GM18499 (cell line): ENCODE results near the gene C1orf35.
A peak's percentile ranks its signal among the peaks of the same experiment; 100 is the strongest.

Source experiments
- ATAC-seq: cut with Tn5 transposase; IDR thresholded peaks from one replicate; pipeline ENCODE4 v1.9.1; 2021; ENCODE audit warnings: moderate number of reproducible peaks; ENCODE audit not compliant: insufficient read depth, unreplicated experiment

Gene C1orf35

DNA sequence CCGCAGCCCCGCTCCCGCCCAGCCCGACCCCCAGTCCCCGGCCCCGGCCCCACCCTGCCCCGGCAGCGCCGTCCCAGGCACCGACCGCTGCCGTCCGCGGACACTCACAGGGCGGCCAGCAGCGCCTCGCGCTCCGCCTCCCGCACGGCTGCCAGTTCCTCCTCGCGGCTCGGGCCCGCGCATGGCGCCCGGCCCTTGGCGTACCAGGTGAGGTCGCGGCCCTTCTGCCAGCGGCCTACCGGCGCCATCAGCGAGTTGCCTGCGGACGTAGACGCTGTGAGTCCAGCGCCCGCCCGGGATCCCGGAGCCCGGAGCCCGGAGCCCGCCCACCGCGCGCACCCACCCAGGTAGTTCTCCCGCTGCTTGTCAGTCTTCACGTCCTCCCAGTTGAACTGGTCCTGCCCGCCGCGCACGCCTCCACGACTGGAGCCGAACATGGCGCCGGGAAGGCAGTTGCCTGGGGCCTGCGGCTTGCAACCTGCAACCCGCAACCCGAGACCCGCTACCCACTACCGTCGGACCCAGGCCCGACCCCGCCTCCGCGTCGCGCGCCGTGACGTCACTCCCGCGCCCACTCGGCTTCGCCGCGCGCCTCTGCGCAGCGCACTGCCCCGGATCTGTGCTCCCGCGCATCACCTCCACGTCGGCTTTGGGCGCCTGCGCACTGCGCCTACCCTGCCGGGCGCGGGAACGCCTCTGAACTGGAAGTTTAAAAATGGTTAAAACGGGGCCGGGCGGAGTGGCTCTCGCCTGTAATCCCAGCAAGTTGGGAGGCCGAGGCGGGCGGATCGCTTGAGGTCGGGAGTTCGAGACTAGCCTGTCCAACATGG, at the start of gene C1orf35:
Gene C1orf35 (minus strand): TSS at position 535 of the 830 bp plus-strand sequence. CDS start 98 bp downstream, at position 437.
- peak; percentile 37 for ATAC-seq

DNA sequence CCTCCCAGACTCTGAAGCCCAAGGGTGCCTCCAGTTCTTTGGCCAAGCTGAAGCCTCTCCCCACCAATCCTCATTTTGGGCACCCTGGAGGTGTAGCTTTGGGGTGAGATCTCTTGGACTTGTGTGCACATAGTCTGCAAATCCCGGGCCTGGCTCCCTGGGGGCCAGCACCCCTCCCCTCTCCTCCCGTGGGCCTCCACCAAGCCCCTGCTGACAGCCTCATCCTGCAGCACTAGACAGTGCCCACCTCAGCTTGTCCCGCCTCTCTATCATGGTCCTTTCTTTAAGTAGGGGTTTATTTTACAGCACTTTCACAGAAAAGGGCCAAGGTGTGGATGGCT, 49.8 kb upstream of the C1orf35 start:
- ATAC-seq = no peak

DNA sequence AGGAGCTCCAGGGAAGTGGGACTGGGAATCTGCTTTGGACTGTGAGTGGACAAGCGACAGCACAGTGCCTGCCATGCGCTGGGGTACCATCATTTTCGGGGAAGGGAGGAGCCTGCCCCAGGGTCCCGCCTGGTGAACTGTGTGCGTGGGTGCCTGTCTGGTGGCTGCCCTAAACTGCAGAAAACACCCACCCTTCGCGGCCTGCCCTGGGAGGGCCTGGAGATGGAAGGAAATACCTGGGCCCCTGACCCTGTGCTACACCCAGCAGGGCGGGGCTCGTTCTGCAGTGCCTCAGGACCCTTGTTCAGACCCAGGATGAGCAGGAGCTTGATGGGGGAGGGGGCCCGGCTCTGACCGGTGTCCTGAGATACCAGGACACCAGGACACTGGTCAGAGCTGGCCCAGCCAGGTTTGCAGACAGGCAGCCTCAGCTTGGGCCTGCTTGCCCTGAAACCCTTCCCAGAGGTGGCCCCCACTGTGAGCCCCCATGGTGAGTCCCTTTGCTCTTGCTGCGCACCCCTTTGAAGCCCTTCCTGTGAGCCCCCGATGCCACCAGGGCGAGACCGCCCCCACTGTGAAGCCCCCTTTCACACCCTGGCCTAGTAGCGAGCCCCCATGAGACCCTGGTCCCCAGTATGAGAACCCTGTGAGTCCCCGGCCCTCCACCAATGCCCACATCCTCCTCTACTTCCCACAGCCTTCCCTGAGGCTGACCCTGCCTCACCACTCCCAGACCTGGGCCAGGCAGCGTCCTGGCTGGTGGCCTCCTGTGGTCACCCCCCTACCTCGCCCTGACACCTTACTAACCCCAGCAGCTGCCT, 49.2 kb upstream of the C1orf35 start:
- no peak for ATAC-seq

DNA sequence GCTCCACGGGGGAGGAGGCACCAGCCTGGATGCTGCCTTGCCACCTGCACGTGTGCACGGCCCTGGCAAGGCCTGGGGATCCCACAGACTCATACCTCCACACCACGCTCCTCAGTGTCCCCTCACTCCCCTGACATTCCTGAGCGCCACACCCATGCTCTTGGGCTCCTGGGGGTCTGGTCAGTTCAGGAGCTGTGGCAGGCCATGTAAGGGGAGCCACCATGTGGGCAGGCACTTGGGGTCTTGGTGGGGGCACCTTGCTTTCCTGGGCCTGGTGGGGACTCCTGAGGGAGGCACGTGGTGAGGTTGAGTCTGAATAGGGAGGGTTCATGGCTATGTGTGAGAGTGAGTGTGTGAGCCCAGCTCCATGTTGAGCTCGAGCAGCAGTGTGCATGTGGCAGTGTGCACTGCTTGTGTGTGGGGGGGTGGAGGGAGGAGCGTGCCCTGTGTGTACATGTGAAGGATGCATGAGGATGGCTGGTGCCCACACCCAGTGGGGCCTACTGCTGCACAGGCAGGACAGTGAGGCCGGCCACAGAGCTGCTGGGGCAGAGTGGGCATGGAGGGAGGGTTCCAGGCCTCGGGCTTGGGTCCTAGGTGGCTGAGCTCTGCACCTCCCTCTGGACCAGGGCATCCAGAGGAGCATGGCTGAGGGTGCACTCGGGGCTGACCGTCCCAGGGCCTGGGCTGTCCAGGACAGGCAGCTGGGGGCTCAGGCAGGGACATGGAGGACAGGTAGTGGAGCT, 48.2 kb upstream of the C1orf35 start:
- ATAC-seq = no peak

DNA sequence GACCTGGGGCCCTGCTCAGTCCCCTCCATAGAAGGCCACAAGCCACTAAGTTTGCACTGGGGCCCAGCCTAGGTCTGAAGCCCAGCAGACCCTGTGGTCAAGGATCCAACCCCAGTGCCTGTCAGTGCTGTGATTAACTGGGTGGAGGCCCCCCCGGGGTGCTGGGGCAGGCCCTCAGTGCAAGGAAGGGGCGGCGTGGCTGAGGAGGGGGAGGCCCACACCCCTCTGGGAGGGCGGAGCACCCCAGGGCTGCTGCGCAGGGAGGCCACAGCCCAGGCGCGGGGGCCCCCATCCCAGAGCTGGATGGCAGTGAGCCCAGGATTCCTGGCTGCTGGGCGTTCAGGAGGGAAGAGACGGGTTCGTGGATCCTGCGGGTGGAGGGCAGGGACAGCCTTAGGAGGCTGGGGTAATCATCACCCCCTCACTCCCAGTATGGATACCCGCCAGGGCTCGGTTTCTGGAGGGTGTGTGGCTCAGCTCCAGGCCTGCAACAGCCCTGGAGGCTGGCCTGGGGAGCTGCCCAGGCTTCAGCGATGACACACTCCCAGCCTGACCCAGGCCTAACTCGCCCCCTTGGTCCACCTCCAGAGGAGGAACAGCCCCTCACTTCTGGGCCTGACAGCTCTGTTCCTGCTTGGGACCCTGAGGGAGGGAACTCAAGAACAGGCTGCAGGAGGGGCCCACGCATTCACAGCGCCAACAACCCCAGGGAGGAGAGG, 47.5 kb upstream of the C1orf35 start:
- no peak for ATAC-seq

DNA sequence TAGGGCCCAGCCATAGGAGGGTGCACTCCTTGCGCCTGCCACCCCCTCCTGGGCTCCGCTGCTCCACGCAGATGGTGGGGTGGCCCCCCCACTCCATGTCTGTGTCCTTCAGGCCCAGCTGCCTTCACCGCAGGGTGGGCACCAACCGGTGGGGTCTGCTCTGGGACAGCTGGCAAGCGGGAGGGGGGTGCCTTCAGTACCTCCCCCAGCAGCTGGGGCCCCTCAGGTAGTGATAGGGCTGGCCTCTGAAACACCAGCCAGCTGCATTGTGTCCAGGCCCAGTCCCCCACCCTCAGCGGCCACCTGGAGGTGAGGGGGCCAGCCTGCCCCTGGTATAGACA, 47.0 kb upstream of the C1orf35 start:
- no peak for ATAC-seq

DNA sequence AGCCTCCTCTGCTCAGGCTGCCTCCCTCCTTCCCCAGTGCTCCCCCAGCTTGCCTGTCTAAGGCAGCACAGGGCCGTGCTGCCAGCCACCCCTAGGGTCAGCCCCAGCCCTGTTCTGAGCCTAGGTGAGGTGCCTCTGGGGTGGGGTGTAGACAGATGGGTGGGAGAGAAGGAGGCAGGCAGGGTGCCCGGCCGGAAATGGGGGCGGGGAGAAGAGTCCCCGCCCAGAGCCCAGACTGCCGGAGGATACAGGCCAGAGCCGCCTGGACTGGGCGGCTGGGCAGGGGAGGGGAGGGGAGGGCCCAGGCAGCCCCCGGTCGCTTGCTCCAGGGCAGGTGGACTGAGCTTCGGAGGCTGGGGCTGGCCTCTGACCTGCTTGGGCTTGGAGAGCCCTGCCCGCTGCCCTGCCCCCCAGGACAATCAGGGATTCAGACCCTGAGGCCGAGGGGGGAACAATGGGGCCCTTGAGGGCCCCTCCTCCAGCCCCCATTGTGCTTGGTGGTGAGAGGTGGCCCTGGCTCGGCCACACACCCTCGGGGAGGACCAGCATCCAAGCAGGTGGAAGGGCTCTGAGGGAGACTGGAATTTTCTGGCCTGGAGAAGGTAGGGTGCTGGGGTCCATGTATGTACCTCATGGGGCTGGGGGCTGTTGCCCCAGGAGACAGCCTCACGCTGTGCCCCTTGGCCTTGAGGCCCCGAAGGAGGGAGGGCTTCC, 46.4 kb upstream of the C1orf35 start, which contains the start of gene GJC2:
Gene GJC2 (plus strand): TSS at position 525 of the 714 bp plus-strand sequence. CDS start 7,829 bp downstream, outside the sequence.
- ATAC-seq = no peak

DNA sequence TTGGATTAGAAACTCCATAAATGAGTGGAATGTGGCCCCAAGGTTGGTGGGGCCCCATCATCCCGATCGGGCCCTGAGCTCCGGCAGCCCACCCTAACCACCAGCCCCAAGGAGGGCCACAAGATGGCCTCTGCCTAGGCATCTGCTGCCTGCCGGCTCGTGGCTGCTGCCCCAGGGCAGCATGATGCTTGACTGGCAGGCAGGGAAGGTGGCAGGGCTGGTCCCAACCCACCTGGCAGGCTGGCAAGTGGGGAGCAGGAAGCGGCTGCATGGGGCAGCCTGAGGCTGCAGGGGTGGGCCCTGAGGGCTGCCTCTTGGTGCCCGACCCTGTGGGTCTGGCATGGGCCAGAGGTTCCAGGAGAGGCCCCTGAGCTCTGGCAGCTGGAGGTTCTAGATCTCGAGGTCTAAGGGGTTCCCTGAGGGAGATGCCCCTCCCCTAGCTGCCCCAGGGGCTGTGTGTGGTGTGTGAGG, 45.8 kb upstream of the C1orf35 start:
- ATAC-seq = no peak

DNA sequence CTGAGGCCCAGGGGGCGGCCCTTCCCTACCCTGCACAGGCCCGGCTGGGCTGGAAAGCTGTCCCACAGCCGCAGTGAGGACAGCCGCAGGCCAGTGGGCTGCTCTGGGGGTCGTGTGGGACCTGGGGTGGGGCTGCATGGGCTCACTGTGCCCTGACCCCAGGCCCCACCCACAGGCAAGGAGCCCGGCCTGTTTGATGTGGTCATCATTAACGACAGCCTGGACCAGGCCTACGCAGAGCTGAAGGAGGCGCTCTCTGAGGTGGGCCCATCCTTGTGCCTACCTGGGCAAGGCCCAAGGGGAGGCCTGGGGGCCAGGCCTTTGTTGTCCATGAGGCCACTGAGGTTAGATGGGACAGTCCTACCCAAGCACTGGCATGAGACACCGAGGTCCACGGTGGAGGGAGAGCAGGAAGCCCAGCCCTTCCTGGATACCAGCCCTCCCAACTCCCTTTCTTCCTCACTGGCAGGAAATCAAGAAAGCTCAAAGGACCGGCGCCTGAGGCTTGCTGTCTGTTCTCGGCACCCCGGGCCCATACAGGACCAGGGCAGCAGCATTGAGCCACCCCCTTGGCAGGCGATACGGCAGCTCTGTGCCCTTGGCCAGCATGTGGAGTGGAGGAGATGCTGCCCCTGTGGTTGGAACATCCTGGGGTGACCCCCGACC, 45.2 kb upstream of the C1orf35 start:
- no peak for ATAC-seq

DNA sequence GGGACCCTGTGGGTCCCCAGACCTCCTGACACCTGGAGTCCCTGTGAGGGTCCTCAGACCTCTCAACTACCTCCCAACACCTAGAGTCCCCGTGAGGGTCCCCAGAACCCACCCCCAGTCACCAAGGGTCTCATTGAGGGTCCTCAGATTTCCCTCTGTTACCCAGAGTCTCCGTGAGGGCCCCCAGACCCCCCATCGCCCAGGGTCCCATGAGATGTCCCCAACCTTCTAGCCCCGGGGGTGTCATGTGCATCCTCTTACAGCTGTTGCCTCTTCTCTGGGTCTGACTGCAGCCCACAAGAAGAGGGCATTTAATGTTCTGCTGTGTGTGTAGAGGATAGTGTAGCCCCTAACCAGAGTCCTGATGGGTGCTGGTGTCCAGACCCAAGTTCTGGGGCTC, 44.6 kb upstream of the C1orf35 start:
- ATAC-seq = no peak

DNA sequence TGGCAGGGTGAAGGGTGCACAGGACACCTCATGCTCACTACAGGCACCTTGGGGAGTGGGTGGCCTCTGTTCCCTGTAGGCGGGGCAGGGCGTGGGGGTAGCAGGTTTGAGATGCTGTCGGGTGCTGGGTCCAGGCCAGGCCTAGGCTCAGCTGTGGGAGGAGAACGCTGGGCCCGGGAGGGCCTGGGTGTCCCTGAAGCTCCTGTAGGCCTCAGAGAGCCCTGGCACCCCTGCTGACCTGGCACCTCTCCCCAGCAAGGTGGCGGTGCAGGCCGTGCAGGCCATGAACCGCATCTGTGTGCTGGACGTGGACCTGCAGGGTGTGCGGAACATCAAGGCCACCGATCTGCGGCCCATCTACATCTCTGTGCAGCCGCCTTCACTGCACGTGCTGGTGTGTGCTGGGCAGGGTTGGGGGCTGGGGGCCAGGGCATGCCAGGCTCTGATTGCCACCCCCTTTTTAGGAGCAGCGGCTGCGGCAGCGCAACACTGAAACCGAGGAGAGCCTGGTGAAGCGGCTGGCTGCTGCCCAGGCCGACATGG, 44.1 kb upstream of the C1orf35 start:
- no peak for ATAC-seq

DNA sequence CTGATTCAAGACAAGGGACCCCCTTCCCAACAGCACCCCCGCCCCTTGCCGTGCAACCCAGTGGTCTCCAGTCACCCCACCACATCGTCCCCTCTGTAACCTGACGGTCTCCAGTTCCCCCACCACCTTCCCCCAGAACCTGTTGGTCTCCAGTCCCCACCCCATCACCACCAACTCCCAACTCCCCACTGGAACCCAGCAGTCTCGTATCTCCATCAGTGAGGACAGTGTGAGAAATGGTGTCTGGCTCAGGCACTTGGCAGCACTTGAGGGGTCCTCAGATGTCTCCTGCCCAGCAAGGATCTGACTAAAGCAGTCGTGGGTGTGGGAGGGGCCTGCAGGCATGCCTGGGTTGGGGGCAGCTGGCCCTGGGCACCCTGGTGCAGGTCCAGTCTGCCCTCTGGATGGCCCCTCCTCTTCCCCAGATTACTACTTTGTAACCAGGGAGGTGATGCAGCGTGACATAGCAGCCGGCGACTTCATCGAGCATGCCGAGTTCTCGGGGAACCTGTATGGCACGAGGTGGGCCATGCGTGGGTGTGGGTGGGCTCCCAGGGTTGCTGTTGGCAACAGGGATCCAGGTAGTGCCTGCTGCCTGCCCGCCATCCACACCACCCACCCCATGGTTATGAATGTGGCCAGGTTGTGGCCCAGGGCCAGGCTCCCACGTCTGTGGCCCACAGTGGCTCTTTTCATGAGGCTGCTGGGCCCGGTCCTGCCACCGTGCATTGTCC, 43.5 kb upstream of the C1orf35 start:
- ATAC-seq = no peak

DNA sequence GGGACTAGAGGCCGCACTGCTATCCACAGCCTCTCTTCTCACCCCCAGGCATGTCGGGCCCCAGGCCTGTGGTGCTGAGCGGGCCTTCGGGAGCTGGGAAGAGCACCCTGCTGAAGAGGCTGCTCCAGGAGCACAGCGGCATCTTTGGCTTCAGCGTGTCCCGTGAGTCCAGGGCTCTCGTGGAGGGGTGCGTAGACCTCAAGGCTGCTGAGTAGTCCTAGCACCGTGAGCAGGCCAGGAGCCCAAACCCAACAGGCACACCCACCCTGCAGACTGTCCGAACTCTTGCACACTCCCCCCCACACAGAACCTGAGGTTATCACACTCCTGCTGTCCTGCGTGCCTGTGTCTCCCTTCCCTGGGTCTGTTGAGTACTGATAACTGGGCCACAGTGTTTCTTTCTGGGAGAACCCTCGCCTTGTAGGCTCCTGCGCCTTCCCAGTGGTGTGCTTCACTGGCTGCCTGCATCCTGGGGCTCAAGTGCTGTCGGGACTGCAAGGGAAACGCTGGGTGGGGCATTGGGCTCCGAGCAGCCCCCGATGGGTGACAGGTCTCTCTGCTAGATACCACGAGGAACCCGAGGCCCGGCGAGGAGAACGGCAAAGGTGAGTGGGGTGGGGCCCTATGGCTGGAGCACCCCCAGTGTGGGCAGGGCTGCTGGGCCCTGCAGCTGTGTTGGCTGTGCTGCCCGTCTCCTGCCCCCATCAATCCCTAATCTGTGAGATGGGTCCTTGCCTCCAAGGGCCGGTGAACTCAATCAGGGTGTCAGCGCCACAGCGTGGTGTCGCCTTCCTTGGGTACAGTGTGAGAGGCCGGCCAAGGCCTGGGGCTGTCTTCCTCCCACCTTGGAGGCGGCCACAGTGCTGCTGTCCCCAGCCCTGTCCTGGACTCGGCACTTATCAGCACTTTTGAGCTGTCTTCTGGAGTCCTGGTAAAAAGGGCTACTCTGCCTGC, 42.6 kb upstream of the C1orf35 start:
- ATAC-seq = no peak

DNA sequence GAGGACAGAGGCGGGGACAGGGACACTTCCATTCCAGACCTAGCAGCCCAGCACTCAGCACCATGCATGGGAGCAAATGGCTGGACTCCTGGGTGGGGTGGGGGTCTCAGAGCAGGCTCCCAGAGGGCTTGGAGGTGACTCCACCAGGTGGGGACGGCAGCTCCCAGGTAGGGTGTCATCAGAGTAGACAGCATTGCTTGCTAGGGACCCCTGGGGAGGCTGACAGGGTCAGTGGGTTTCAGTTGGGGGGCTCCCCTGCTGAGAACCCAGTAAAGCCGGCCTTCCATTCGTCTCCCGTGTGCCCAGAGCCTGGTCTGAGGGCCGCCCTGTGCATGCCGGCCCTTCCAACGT, 41.8 kb upstream of the C1orf35 start:
- no peak for ATAC-seq

DNA sequence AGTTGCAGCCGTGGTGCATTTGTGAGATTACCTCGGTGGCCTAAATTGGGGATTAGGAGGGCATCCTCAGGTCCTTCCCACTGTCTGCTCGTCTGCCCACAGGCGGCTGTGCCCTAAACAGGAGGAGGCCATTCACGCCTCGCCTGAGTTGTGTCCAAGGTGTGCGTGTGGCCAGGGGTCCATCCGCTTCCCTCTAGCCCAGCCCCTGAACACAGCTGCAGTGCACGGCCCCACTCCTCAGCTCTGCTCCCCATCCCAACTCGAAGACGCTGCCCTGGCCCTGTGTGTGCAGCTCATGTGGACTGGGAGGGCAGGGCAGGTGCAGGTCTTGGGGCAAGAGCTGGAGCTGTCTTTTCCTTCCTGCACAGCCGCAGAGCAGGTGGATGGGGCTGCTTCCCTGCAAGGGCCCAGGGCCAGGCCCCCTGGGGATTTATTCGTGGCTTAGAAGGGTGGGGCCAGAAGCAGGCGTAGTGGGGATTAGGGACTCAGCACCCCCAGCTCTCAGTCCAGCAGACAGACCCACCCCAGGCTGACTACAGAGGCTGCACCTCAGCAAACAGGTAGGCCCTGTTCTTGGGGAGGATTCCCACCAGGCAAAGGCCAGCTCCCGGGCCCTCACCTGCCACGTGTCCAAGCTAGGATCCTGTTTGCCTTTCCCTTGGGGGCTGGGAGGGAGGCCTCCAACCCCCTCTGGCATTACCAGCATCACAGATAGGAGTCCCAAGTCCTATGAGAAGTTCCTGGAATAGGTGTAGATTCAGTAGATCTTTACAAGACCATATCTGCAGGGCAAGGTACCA, 41.3 kb upstream of the C1orf35 start:
- no peak for ATAC-seq

DNA sequence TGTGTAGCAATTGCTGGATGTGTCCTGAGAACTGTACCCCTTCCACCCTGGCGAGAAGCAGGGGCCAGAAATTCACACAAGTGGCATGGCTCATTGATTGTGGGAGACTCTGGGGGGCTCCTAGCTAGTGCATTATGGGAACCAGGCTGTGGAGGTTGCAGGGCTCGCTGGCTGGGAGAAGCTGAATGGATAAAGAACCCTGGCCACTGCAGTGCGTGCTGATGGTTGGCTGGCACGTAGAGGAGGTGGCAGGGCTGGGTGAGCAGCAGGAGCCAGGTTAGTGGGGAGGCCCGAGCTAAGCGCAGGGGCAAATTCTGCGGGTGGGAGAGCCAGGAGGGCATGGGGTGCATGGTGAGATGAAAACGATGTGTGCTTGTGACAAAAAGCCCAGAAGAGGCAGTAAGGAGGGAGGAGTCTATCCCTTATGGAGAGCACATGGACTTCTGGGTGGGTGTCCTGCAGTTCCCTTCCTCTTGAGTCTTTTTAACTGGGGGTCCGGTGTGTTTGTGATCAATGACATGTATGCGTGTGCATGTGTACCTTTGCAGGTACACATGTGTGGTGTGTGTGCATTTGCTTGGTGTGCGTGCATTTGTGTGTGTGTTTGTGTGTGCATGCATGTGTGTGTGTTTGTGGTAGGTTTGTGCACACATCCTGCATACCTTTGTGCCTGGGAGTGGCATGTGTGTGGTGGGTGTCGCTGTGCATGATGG, 40.5 kb upstream of the C1orf35 start:
- ATAC-seq = no peak
